Spleen (tissue), 7 donors: ENCODE measurements around the gene ZNF862.

Experiments used
- CTCF ChIP-seq, 11 experiments: fragments of 200-600 bp in 7 of 11; fragments of 450-650 bp in 4 of 11; sonication (generic) in 4 of 11; IDR thresholded peaks in 8 of 11; conservative IDR thresholded peaks in 3 of 11; 1 replicate in 7 of 11; 2 replicates in 4 of 11; pipeline versions ENCODE4 v1.4.0 to v1.8.0; 2016 to 2021; ENCODE audit warnings: antibody characterized with exemption in 11 of 11, inconsistent platforms in 4 of 11, mild to moderate bottlenecking in 1 of 11
- POLR2A ChIP-seq, 3 donors: fragments of 450-650 bp; IDR thresholded peaks; one replicate each; pipeline ENCODE4 v1.5.1; 2017; ENCODE audit warnings: antibody characterized with exemption in 3 of 3, mild to moderate bottlenecking in 1 of 3
- donor health status: DM: no; HTN: no; CAD: no; lungs with moderate emphysema.
- donor health status: DM: no; HTN: no; CAD: no.
- donor health status: DM: no; HTN: no; CAD: no.

- TF ChIP-seq CTCF (IDR thresholded peaks at IDR 0.05 in 8 of 11, conservative IDR thresholded peaks at IDR 0.05 in 3 of 11), result no peak
- no peak for TF ChIP-seq POLR2A (IDR thresholded peaks at IDR 0.05)
Measured at GRCh38 chr7:149880638-149881311, 42.6 kb downstream of the ZNF862 start.
